PFSK-1 (cell line): ENCODE data around the gene GPC6.

ENCODE experiments used
- SIN3A ChIP-seq: IDR thresholded peaks from 2 replicates; pipeline ENCODE4 v1.6.1; 2012; ENCODE audit warnings: mild to moderate bottlenecking, low read length, moderate library complexity, borderline replicate concordance; ENCODE audit not compliant: insufficient read depth
- TF ChIP-seq, protein P1 (sequence below), 2 experiments: IDR thresholded peaks; 2 replicates each; pipeline versions ENCODE4 v1.6.1 to v1.8.0; 2011 to 2012; ENCODE audit warnings: low read depth in 2 of 2, low read length in 2 of 2, control low read depth in 1 of 2, inconsistent platforms in 1 of 2, mild to moderate bottlenecking in 1 of 2, moderate library complexity in 1 of 2; ENCODE audit not compliant: insufficient read depth in 1 of 2

DNA sequence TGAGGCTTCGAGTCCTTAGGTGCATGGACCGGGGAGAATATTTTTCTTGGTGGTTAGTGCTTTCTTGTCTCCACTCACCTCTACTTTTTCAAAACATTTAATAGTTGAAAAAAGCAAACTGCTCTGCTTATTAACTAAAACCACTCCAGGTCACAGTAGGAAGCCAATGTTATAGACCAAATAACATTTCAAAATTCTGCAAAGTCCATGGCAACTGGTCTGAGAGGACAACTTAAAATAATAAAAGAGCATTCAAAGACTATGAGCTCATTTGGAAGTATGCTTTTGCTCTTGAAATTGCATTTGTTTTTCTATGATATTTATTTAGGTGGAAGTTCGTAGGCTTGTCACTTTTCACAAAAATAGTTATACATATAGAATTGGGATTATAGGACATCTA, 769.9 kb downstream of the GPC6 start:
- TF ChIP-seq, protein P1, sequence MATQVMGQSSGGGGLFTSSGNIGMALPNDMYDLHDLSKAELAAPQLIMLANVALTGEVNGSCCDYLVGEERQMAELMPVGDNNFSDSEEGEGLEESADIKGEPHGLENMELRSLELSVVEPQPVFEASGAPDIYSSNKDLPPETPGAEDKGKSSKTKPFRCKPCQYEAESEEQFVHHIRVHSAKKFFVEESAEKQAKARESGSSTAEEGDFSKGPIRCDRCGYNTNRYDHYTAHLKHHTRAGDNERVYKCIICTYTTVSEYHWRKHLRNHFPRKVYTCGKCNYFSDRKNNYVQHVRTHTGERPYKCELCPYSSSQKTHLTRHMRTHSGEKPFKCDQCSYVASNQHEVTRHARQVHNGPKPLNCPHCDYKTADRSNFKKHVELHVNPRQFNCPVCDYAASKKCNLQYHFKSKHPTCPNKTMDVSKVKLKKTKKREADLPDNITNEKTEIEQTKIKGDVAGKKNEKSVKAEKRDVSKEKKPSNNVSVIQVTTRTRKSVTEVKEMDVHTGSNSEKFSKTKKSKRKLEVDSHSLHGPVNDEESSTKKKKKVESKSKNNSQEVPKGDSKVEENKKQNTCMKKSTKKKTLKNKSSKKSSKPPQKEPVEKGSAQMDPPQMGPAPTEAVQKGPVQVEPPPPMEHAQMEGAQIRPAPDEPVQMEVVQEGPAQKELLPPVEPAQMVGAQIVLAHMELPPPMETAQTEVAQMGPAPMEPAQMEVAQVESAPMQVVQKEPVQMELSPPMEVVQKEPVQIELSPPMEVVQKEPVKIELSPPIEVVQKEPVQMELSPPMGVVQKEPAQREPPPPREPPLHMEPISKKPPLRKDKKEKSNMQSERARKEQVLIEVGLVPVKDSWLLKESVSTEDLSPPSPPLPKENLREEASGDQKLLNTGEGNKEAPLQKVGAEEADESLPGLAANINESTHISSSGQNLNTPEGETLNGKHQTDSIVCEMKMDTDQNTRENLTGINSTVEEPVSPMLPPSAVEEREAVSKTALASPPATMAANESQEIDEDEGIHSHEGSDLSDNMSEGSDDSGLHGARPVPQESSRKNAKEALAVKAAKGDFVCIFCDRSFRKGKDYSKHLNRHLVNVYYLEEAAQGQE (IDR thresholded peaks at IDR 0.05; ENCODE audit: insufficient read depth in 1 of 2, low read depth in 2 of 2, low read length in 2 of 2): no peak
- no peak for TF ChIP-seq SIN3A
